Esophagus squamous epithelium (tissue), 4 donors: Measurements from ENCODE around the gene DCLK3.

Experiments
- CTCF ChIP-seq, 6 experiments: fragments of 450-650 bp in 4 of 6; fragments of 200-600 bp in 2 of 6; sonication (generic) in 2 of 6; IDR thresholded peaks; one replicate each; pipeline ENCODE4 v1.5.1; 2016 to 2019; ENCODE audit warnings: antibody characterized with exemption in 6 of 6, mild to moderate bottlenecking in 4 of 6, moderate library complexity in 4 of 6
- POLR2A ChIP-seq, 4 donors: fragments of 450-650 bp; IDR thresholded peaks; one replicate each; pipeline ENCODE4 v1.6.1; 2017; ENCODE audit warnings: antibody characterized with exemption in 4 of 4, mild to moderate bottlenecking in 4 of 4, moderate library complexity in 3 of 4

- no peak for TF ChIP-seq CTCF (IDR thresholded peaks at IDR 0.05)
- TF ChIP-seq POLR2A (IDR thresholded peaks at IDR 0.05), result no peak
These were observed 89.5 kb downstream of the DCLK3 start for GRCh38 chr3:36674816-36675215.
